Measurements from ENCODE around the gene PRR14.

- TF ChIP-seq RNF2 (IDR thresholded peaks at IDR 0.05; ENCODE audit: borderline replicate concordance, low read depth, low read length, missing control alignments, poor library complexity, severe bottlenecking) (no peak), YY1 (IDR thresholded peaks at IDR 0.05; ENCODE audit: low read depth, low read length) (no peak), POLR2AphosphoS5 (IDR thresholded peaks at IDR 0.05; ENCODE audit: low read depth, low read length) (no peak), CTCF (IDR thresholded peaks at IDR 0.05; ENCODE audit: control extremely low read depth in 1 of 3, insufficient read depth in 1 of 3, low read depth in 1 of 3, low read length in 3 of 3) (no peak), SIX5 (IDR thresholded peaks at IDR 0.05; ENCODE audit: low read depth, low read length) (no peak), ZNF274 (IDR thresholded peaks at IDR 0.05; ENCODE audit: borderline replicate concordance, extremely low read depth, low read length) (no peak), EZH2 (IDR thresholded peaks at IDR 0.05; ENCODE audit: low read depth, low read length, severe bottlenecking) (no peak), CEBPB (IDR thresholded peaks at IDR 0.05; ENCODE audit: low read depth, low read length) (no peak), USF2 (IDR thresholded peaks at IDR 0.05; ENCODE audit: low read length) (no peak), NRF1 (IDR thresholded peaks at IDR 0.05; ENCODE audit: low read depth, low read length) (no peak), SIRT6 (IDR thresholded peaks at IDR 0.05; ENCODE audit: low read length) (no peak), MAX (IDR thresholded peaks at IDR 0.05) (no peak)
These were observed 17.2 kb upstream of the PRR14 start for GRCh38 chr16:30633526-30633925.

All from H1 (cell line).